Sigmoid colon (tissue), 7 donors: ENCODE data around the gene FHIP2A. TPM values are rescaled to one million over a fixed set of nuclear protein-coding genes. Genes with fewer than 3 reads are reported as not detected.
"Not testable (repeated sequence)": the region's sequence is repeated elsewhere in the genome, so short reads cannot be mapped to it uniquely, and the experiment has no call there.

Experiments
- DNase-seq: peaks from one replicate; pipeline ENCODE4 v3.0.0-alpha.2; 2019
- H3K27ac ChIP-seq, 4 donors: fragments of 200-600 bp; sonication (generic); one replicate each; pipeline ENCODE4 v1.5.1; 2016 to 2019; ENCODE audit warnings: mild to moderate bottlenecking in 1 of 4
- H3K27me3 ChIP-seq, 3 donors: fragments of 200-600 bp; sonication (generic); one replicate each; pipeline ENCODE4 v1.5.1; 2019; ENCODE audit warnings: mild to moderate bottlenecking in 1 of 3
- H3K36me3 ChIP-seq, 4 donors: fragments of 200-600 bp; sonication (generic); one replicate each; pipeline ENCODE4 v1.5.1; 2016 to 2019
- H3K4me1 ChIP-seq, 4 donors: fragments of 200-600 bp; sonication (generic); one replicate each; pipeline ENCODE4 v1.5.1; 2017 to 2019
- H3K4me3 ChIP-seq, 4 donors: fragments of 200-600 bp; sonication (generic); one replicate each; pipeline ENCODE4 v1.5.1; 2017 to 2019; ENCODE audit warnings: mild to moderate bottlenecking in 2 of 4, moderate library complexity in 1 of 4
- H3K9me3 ChIP-seq, 4 donors: fragments of 200-600 bp in 3 of 4; sonication (generic) in 3 of 4; one replicate each; pipeline versions ENCODE4 v1.5.1 to v1.6.1; 2013 to 2019
- EP300 ChIP-seq, 4 donors: sonication (generic); formaldehyde crosslinking; IDR thresholded peaks; one replicate each; pipeline ENCODE4 v1.6.1; 2017; ENCODE audit warnings: antibody characterized with exemption in 4 of 4
- POLR2A ChIP-seq, 2 donors: fragments of 450-650 bp; IDR thresholded peaks; one replicate each; pipeline ENCODE4 v1.6.1; 2016; ENCODE audit warnings: antibody characterized with exemption in 2 of 2, mild to moderate bottlenecking in 2 of 2, moderate library complexity in 2 of 2
- POLR2AphosphoS5 ChIP-seq, 4 donors: sonication (generic); formaldehyde crosslinking; IDR thresholded peaks; one replicate each; pipeline ENCODE4 v1.6.1; 2017; ENCODE audit warnings: antibody characterized with exemption in 4 of 4
- WGBS, 2 donors: extraction: QIAGEN DNeasy Blood & Tissue Kit; methylation state at CpG; one replicate each; pipeline ENCODE4 v1.1.7; 2013; 5-methylcytosine and 5-hydroxymethylcytosine counted together
- intact Hi-C: fragments of 100-400 bp; cut with DNase I; formaldehyde crosslinking; loops from one replicate; pipeline ENCODE4 v1.15.1; 2023
- polyA plus RNA-seq, 3 donors: library from polyadenylated mRNA; stranded (reverse); fragments of 200-250 nt; gene quantifications; one replicate each; pipeline ENCODE4 v1.2.3, GENCODE V29; 2013
- total RNA-seq, 4 donors: library from RNA; depleted of rRNA; stranded (reverse); fragments of >200 nt; gene quantifications; one replicate each; pipeline ENCODE4 v1.1.0, GENCODE V29; 2016
- TF ChIP-seq, protein P1 (sequence below), 4 experiments: fragments of 450-650 bp in 3 of 4; fragments of 200-600 bp in 1 of 4; IDR thresholded peaks; one replicate each; pipeline ENCODE4 v1.5.1; 2016 to 2019; ENCODE audit warnings: antibody characterized with exemption in 4 of 4, mild to moderate bottlenecking in 3 of 4, moderate library complexity in 2 of 4
- donor health status: healthy with polysubstance abuse.
- donor health status: Bipolar disorder and iron deficiency.
- donor health status: healthy.

FHIP2A gene
- total and polyA plus RNA-seq, 7 donors, result 2.4 to 37.7 (median 32.1) TPM

DNA sequence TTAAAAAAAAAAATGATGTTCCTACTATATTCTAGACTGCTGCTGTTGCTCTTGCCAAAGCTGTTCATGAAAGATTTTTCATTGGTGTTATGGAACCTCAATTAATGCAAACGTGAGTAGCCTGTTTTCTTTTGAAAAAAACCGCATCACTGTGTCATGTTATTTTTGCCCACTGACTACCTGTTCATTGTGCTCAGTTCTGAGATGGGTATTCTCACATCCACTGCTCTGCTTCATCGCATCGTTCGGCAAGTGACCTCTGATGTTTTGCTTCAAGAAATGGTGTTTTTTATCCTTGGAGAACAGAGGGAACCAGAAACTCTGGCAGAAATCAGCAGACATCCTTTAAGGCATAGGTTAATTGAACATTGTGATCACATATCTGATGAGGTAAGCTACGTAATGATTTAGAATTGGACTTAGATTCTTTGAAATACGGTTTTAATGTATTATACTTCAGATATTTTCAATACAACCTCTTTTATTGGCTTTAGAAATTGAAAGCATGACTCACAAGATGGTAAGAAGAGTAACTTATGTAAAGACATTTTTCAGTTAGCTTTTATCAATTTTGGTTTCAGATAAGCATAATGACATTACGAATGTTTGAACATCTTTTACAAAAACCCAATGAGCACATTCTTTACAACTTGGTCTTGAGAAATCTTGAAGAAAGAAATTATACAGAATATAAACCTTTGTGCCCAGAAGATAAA lies 24.6 kb downstream of the FHIP2A start:
- TF ChIP-seq EP300 (IDR thresholded peaks at IDR 0.05), result no peak
- no peak for TF ChIP-seq POLR2AphosphoS5 (IDR thresholded peaks at IDR 0.05)
- TF ChIP-seq, protein P1, sequence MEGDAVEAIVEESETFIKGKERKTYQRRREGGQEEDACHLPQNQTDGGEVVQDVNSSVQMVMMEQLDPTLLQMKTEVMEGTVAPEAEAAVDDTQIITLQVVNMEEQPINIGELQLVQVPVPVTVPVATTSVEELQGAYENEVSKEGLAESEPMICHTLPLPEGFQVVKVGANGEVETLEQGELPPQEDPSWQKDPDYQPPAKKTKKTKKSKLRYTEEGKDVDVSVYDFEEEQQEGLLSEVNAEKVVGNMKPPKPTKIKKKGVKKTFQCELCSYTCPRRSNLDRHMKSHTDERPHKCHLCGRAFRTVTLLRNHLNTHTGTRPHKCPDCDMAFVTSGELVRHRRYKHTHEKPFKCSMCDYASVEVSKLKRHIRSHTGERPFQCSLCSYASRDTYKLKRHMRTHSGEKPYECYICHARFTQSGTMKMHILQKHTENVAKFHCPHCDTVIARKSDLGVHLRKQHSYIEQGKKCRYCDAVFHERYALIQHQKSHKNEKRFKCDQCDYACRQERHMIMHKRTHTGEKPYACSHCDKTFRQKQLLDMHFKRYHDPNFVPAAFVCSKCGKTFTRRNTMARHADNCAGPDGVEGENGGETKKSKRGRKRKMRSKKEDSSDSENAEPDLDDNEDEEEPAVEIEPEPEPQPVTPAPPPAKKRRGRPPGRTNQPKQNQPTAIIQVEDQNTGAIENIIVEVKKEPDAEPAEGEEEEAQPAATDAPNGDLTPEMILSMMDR (IDR thresholded peaks at IDR 0.05), result no peak
- TF ChIP-seq POLR2A (IDR thresholded peaks at IDR 0.05), result no peak
- 84 to 92% methylated on average over 8 of the region's 8 CpGs for WGBS, 2 donors

DNA sequence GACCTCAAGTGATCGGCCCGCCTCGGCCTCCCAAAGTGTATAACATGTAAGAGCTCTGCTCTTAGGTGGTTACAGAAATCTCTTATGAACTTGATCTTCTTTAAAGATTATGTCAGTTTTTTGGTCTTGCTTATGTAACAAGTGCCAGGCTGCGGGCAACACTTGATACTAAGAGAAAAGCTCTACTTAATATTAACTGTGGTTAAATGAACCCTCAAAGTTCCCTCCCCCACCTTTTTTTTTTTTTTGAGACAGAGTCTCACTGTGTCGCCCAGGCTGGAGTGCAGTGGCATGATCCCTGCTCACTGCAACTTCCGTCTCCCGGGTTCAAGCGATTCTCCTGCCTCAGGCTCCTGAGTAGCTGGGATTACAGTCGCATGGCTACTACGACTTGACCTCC lies 25.9 kb downstream of the FHIP2A start:
- H3K27me3 ChIP-seq, H3K27ac ChIP-seq, DNase-seq, H3K9me3 ChIP-seq, H3K4me1 ChIP-seq, H3K4me3 ChIP-seq, intact Hi-C loops: not testable (repeated sequence)
- H3K36me3 ChIP-seq, result peaks cover 22 to 100% (median 66%) of the 10 kb centered on the region in 4 donors
- WGBS, 2 donors, result 94 to 97% methylated on average over 10 of the region's 10 CpGs

More for the DNA sequence above, 24.6 kb downstream of the FHIP2A start:
- Histone ChIP-seq H3K4me3 (no peak overlapping the region), H3K27ac (no peak overlapping the region), H3K4me1 (no peaks in the 10 kb centered on the region), H3K9me3 (no peaks in the 10 kb centered on the region), H3K36me3 (peaks cover 22 to 100% (median 66%) of the 10 kb centered on the region in 4 donors), H3K27me3 (no peaks in the 10 kb centered on the region)
- intact Hi-C loops, result no loop called here
- DNase-seq, result no peak

DNA sequence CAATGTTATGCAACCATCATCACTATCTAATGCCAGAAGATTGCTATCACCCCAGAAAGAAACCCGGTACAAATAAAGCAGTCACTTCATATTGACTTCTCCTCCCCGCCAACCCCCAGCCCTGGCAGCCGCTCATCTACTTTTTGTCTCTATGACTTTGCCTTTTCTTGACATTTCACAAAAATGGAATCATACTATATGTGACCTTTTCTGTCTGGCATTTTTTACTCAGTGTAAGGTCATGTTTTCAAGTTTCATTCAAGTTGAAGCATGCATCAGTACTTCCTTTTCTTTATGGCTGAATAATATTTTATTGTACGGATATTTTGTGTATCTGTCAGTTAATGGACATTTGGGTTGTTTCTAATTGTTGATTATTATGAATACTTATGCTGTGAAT lies 28.1 kb downstream of the FHIP2A start:
- Histone ChIP-seq H3K4me1 (no peaks in the 10 kb centered on the region), H3K27me3 (no peaks in the 10 kb centered on the region), H3K36me3 (peaks cover 17 to 98% (median 54%) of the 10 kb centered on the region in 4 donors), H3K4me3 (no peak overlapping the region), H3K9me3 (no peaks in the 10 kb centered on the region), H3K27ac (no peak overlapping the region)
- WGBS, 2 donors, result 97 to 98% methylated on average over 4 of the region's 4 CpGs
- intact Hi-C loops, result no loop called here
- no peak for DNase-seq
- TF ChIP-seq POLR2A (IDR thresholded peaks at IDR 0.05) (no peak), POLR2AphosphoS5 (IDR thresholded peaks at IDR 0.05) (no peak), EP300 (IDR thresholded peaks at IDR 0.05) (no peak)
- TF ChIP-seq, protein P1 (IDR thresholded peaks at IDR 0.05), result no peak

DNA sequence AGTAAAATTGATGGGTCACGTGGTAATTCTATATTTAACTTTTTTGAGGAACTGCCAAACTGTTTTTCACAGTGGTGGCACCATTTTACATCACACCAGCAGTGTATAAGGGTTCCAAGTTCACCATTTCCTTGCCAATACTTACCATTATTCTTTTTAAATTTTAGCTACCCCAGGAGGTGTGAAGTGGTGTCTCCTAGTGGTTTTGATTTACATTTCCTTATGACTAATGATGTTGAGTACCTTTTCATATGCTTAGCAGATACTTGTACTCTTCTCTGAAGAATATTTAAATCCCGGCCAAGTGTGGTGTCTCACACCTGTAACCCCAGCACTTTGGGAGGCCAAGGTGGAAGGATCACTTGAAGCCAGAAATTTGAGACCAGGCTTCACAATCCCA lies 28.5 kb downstream of the FHIP2A start:
- Histone ChIP-seq H3K4me3 (no peak overlapping the region), H3K9me3 (no peaks in the 10 kb centered on the region), H3K36me3 (peaks cover 17 to 98% (median 50%) of the 10 kb centered on the region in 4 donors), H3K4me1 (peaks cover 0 to 2% (median under 1%) of the 10 kb centered on the region in 4 donors), H3K27me3 (no peaks in the 10 kb centered on the region), H3K27ac (no peak overlapping the region)
- DNase-seq, result no peak
- intact Hi-C loops, result no loop called here
- 74 to 88% methylated on average over 2 of the region's 2 CpGs for WGBS, 2 donors
- no peak for TF ChIP-seq EP300 (IDR thresholded peaks at IDR 0.05)
- TF ChIP-seq, protein P1 (IDR thresholded peaks at IDR 0.05), result no peak
- no peak for TF ChIP-seq POLR2AphosphoS5 (IDR thresholded peaks at IDR 0.05)
- TF ChIP-seq POLR2A (IDR thresholded peaks at IDR 0.05), result no peak

DNA sequence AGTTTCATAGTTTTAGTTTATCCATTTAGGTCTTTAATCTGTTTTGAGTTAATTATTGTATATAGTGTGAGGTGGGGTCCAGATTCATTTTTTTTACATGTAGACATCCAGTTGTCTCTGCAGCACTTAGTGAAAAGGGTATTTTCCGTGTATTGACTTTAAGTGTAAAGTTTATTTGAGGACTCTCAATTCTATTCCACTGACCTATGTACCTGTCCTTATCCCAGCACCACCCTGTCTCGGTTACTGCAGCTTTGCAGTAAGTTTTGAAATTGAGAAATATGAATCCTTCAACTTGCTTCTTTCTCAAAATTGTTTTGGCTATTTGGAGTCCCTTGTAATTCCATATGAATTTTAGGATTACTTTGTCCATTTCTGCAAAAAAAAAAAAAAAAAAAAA lies 29.8 kb downstream of the FHIP2A start:
- peaks cover 4 to 98% (median 43%) of the 10 kb centered on the region in 4 donors for H3K36me3 ChIP-seq
- H3K4me3 ChIP-seq, result no peak overlapping the region
- no peaks in the 10 kb centered on the region for H3K27me3 ChIP-seq
- no peak overlapping the region for H3K27ac ChIP-seq
- peaks cover 0 to 13% (median 7%) of the 10 kb centered on the region in 4 donors for H3K4me1 ChIP-seq
- intact Hi-C loops, result no loop called here
- TF ChIP-seq, protein P1 (IDR thresholded peaks at IDR 0.05), result no peak
- no peak for TF ChIP-seq EP300 (IDR thresholded peaks at IDR 0.05)
- no peak for TF ChIP-seq POLR2AphosphoS5 (IDR thresholded peaks at IDR 0.05)
- no peak for TF ChIP-seq POLR2A (IDR thresholded peaks at IDR 0.05)
- no peaks in the 10 kb centered on the region for H3K9me3 ChIP-seq
- 55 to 85% methylated on average over 2 of the region's 2 CpGs for WGBS, 2 donors
- no peak for DNase-seq
